Measurements from ENCODE around the gene NRG3. TPM values are rescaled to one million over a fixed set of nuclear protein-coding genes. Genes with fewer than 3 reads are reported as not detected.
"Not testable (repeated sequence)": the region's sequence is repeated elsewhere in the genome, so short reads cannot be mapped to it uniquely, and the experiment has no call there.

The NRG3 gene
- total and polyA plus RNA-seq, 7 donors: 0.03 to 0.10 TPM; not detected in 5

DNA sequence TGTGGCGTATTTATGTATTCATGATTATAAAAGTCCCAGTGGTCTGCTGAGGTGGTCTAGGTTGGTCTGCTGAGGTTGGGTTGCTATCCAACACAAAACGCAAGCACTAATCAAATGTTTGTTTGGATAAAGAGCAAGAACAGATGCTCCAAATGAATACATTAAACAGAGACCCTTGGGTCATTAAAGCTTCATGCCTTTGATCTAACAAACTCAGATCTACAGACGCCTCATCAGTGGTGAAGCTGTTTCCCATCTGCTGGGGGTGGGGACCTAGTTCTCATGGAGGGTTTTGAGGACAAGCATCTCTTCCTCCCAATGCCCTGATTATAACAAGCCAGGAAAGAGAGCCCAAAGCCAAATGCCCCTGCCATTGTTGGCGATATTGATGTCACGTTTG is 786.7 kb downstream of the NRG3 start:
- no peaks in the 10 kb centered on the region for H3K36me3 ChIP-seq (ENCODE audit: insufficient read depth in 1 of 2, low read depth in 1 of 2)
- DNase-seq (no peak), ATAC-seq (no peak)
- no peak overlapping the region for H3K27ac ChIP-seq
- no peaks in the 10 kb centered on the region for H3K9me3 ChIP-seq
- no peaks in the 10 kb centered on the region for H3K4me1 ChIP-seq
- 68 to 77% (median 75%) methylated on average over 5 of the region's 5 CpGs for WGBS, 3 donors
- intact Hi-C loops (cut with DNase I): no loop called here
- H3K4me3 ChIP-seq: no peak overlapping the region
- no peaks in the 10 kb centered on the region for H3K27me3 ChIP-seq (ENCODE audit: insufficient read depth in 3 of 3, low read length in 2 of 3)
- no peak for TF ChIP-seq CTCF (IDR thresholded peaks at IDR 0.05)

- Histone ChIP-seq H3K4me3 (no peak overlapping the region), H3K9me3 (no peaks in the 10 kb centered on the region), H3K36me3 (ENCODE audit: insufficient read depth in 1 of 2, low read depth in 1 of 2) (no peaks in the 10 kb centered on the region), H3K27me3 (ENCODE audit: insufficient read depth in 3 of 3, low read length in 2 of 3) (no peaks in the 10 kb centered on the region), H3K4me1 (no peaks in the 10 kb centered on the region), H3K27ac (no peak overlapping the region)
- 40 to 63% (median 51%) methylated on average over 4 of the region's 4 CpGs for WGBS, 3 donors
- DNase-seq: no peak
- intact Hi-C loops (cut with DNase I): no loop called here
- no peak for TF ChIP-seq CTCF (IDR thresholded peaks at IDR 0.05)
- no peak for ATAC-seq
These were observed 793.4 kb downstream of the NRG3 start for GRCh38 chr10:82668221-82668895.

- DNase-seq: no peak
- H3K9me3 ChIP-seq: no peaks in the 10 kb centered on the region
- no peaks in the 10 kb centered on the region for H3K27me3 ChIP-seq (ENCODE audit: insufficient read depth in 3 of 3, low read length in 2 of 3)
- ATAC-seq: no peak
- H3K4me1 ChIP-seq: no peaks in the 10 kb centered on the region
- intact Hi-C loops (cut with DNase I): no loop called here
- TF ChIP-seq CTCF (IDR thresholded peaks at IDR 0.05): no peak
- H3K27ac ChIP-seq: no peak overlapping the region
- H3K36me3 ChIP-seq (ENCODE audit: insufficient read depth in 1 of 2, low read depth in 1 of 2): no peaks in the 10 kb centered on the region
- no peak overlapping the region for H3K4me3 ChIP-seq
These were observed 799.0 kb downstream of the NRG3 start for GRCh38 chr10:82674036-82674435.

DNA sequence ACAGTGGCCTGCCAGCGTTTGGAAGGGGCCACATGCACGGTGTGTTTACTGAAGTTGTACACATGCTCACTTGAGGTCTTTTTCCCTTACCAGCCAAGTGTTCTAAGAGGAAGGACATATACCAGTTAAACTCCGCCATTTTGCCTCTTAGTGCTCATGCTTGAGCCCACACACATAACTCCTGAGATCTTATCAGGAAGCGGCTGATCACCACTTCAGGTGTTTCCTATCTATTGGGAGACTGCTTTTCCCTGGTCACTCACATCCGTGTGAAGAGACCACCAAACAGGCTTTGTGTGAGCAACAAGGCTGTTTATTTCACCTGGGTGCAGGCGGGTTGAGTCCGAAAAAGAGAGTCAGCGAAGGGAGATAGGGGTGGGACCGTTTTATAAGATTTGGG is 802.9 kb downstream of the NRG3 start:
- H3K4me1 ChIP-seq; ATAC-seq; H3K4me3 ChIP-seq; H3K27me3 ChIP-seq (ENCODE audit: insufficient read depth in 3 of 3, low read length in 2 of 3); H3K36me3 ChIP-seq (ENCODE audit: insufficient read depth in 1 of 2, low read depth in 1 of 2); intact Hi-C loops (cut with DNase I); H3K27ac ChIP-seq; H3K9me3 ChIP-seq; DNase-seq: not testable (repeated sequence)
- WGBS, 3 donors: 89 to 93% (median 90%) methylated on average over 9 of the region's 9 CpGs

- H3K9me3 ChIP-seq; DNase-seq; H3K27me3 ChIP-seq (ENCODE audit: insufficient read depth in 3 of 3, low read length in 2 of 3); ATAC-seq; H3K27ac ChIP-seq; H3K4me1 ChIP-seq; intact Hi-C loops (cut with DNase I); H3K36me3 ChIP-seq (ENCODE audit: insufficient read depth in 1 of 2, low read depth in 1 of 2); H3K4me3 ChIP-seq: not testable (repeated sequence)
- WGBS, 3 donors: 63 to 74% (median 72%) methylated on average over 6 of the region's 6 CpGs
These were observed 803.5 kb downstream of the NRG3 start for GRCh38 chr10:82678451-82678850.

DNA sequence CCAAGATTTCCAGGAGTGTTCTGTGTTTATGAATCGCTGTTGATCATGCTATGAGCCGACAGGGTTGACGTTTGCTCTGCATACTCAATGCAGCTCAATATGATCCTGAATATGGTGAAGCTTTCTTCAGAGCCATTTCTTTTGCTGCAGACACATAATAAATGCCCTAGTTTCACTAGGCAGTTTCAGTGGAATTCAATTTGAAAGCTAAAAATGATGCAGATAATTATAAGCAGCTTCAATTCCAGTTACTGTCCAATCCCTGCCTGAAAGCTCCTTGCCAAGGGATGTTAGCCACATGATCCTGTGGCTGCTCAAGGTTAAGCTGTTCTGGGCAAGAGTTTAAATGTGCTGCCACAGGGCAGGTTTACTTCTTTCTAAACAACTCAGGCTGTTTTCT is 805.6 kb downstream of the NRG3 start:
- H3K9me3 ChIP-seq: no peaks in the 10 kb centered on the region
- ATAC-seq: no peak

More for the DNA sequence above, 805.6 kb downstream of the NRG3 start:
- H3K4me3 ChIP-seq: no peak overlapping the region
- no peak for DNase-seq
- intact Hi-C loops (cut with DNase I): no loop called here
- no peak for TF ChIP-seq CTCF (IDR thresholded peaks at IDR 0.05)
- no peaks in the 10 kb centered on the region for H3K36me3 ChIP-seq (ENCODE audit: insufficient read depth in 1 of 2, low read depth in 1 of 2)
- H3K27ac ChIP-seq: no peak overlapping the region
- WGBS, 3 donors: 84 to 87% (median 85%) methylated on average over 3 of the region's 3 CpGs
- no peaks in the 10 kb centered on the region for H3K4me1 ChIP-seq
- H3K27me3 ChIP-seq (ENCODE audit: insufficient read depth in 3 of 3, low read length in 2 of 3): no peaks in the 10 kb centered on the region
